Measurements from ENCODE around the gene SLC25A38.

Gene SLC25A38

DNA sequence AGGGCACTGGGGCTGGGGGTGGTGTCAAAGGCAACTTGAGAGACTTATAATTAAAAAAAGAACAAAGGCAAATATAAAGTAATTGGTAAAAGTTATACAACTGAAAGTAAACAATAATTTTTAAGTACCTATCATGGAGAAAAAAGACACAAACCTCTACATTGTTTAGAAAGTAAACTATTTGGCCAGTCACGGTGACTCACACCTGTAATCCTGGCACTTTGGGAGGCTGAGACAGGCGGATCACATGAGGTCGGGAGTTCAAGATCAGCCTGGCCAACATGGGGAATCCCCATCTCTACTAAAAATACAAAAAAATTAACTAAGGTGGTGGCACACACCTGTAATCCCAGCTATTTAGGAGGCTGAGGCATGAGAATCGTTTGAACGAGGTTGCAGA, 49.2 kb downstream of the SLC25A38 start:
- TF ChIP-seq ZFX (IDR thresholded peaks at IDR 0.05): no peak
- TF ChIP-seq, protein P1, sequence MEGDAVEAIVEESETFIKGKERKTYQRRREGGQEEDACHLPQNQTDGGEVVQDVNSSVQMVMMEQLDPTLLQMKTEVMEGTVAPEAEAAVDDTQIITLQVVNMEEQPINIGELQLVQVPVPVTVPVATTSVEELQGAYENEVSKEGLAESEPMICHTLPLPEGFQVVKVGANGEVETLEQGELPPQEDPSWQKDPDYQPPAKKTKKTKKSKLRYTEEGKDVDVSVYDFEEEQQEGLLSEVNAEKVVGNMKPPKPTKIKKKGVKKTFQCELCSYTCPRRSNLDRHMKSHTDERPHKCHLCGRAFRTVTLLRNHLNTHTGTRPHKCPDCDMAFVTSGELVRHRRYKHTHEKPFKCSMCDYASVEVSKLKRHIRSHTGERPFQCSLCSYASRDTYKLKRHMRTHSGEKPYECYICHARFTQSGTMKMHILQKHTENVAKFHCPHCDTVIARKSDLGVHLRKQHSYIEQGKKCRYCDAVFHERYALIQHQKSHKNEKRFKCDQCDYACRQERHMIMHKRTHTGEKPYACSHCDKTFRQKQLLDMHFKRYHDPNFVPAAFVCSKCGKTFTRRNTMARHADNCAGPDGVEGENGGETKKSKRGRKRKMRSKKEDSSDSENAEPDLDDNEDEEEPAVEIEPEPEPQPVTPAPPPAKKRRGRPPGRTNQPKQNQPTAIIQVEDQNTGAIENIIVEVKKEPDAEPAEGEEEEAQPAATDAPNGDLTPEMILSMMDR (conservative IDR thresholded peaks at IDR 0.05): no peak

DNA sequence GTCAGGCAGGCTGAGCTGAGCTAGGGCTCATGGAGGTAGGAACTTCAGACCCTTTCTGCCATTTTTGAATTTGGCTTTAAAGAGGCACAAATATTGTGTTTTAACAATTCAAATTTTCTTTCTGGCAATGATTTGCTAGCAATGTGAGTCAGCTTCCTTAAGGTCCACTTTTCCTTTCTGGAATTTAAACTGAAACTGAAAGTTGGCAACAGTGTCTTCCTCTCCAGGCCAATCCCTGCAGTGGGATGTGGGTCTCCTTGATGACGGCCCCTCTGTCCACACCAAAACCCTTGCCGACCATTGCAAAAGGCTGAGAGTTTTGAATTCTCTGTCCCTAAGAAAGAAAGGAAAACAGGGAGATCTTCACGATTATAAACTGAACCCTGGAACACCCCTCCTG, 50.5 kb downstream of the SLC25A38 start:
- no peak for TF ChIP-seq ZFX (IDR thresholded peaks at IDR 0.05)
- TF ChIP-seq, protein P1 (conservative IDR thresholded peaks at IDR 0.05): no peak
- H3K27ac ChIP-seq: no peak overlapping the region

More for the DNA sequence above, 49.2 kb downstream of the SLC25A38 start:
- no peak overlapping the region for H3K27ac ChIP-seq

DNA sequence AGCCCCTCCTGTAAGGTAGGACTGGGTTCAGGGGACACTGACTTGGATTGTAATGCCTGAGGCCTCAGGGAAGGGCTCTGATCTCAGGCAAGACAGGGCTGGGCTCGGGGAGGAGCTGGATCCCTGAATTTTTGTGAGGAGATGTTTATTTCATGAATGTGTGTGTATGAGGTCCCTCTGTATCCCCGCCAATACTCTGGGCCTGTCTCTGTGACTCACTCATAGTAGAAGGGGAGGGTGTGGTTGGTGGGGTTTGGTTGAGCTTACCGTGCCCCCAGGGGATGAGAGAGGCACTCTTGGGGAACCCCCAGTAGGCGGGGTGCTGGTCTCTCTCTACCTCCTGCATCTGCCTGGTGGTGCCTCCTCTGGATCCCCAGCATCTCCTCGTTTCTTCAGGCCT, 51.4 kb downstream of the SLC25A38 start:
- TF ChIP-seq ZFX (IDR thresholded peaks at IDR 0.05): no peak
- TF ChIP-seq, protein P1 (conservative IDR thresholded peaks at IDR 0.05): no peak
- H3K27ac ChIP-seq: no peak overlapping the region

DNA sequence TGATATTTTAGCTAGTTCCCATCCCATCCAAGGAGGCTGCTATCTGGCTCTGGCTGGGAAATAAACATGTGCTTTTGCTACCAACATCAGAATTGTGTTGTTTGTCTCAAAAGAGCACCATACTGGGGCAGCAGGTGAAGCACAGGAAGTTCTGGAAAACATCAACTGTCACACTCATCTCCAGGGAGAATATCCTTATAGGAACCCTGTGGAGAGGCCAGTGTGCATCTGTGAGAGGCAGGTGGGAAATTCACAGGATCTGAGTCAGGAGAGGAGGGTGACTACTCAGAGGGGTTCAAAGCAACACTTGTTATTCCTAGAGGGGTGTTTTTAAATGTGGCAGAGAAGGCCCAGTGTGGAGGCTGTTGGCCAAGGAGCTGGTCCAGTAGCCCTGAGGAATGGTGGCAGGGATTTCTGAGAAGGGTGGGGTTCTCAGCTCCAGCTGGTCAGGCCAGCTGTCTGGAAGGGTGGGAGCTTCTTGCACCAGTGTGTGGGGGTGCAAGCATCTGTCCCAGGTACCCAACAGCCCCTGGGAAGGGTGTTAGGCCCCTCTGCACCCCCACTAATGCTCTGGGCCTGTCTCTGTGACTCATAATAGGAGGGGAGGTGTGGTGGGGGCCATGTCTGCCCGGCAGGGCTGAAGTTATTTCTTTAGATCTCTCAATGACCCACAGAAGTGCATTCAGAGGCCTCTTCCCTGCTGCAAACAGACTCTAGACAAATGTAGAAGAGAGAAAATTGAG, 52.0 kb downstream of the SLC25A38 start:
- TF ChIP-seq, protein P1 (conservative IDR thresholded peaks at IDR 0.05): no peak
- TF ChIP-seq ZFX (IDR thresholded peaks at IDR 0.05): no peak
- no peak overlapping the region for H3K27ac ChIP-seq

DNA sequence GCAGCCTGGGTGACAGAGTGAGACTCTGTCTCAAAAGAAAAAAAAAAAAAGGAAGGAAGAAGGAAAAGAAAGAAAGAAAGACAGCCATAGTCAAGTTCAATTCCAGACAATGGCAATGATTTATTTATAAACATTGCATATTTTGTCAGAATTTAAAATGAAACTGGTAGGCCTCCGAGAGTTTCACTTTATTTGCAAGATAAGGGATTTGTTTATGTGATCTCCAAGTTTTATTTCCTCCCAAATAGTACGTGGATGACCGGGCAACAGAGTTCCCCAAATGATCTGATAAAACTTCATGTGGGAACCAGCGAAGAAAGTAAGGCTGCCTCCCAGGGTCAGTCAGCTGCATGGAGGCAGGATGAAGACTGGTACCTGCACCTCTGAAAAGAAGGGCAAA, 55.7 kb downstream of the SLC25A38 start:
- TF ChIP-seq, protein P1 (conservative IDR thresholded peaks at IDR 0.05): no peak

DNA sequence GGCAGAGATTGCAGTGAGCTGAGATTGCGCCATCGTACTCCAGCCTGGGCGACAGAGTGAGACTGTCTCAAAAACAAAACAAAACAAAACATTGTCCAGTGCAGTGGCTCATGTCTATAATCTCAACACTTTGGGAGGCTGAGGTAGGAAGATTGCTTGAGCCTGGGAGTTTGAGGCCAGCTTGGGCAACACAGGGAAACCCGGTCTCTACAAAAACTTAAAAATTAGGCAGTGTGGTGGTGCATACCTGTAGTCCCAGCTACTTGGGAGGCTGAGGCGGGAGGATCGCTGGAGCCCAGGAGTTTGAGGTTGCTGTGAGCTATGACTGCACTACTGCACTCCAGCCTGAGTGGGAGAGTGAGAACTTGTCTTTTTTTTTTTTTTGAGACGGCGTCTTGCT, 57.1 kb downstream of the SLC25A38 start:
- TF ChIP-seq ZFX (IDR thresholded peaks at IDR 0.05): no peak
- TF ChIP-seq, protein P1 (conservative IDR thresholded peaks at IDR 0.05): no peak
- no peak overlapping the region for H3K27ac ChIP-seq

More for the DNA sequence above, 55.7 kb downstream of the SLC25A38 start:
- H3K27ac ChIP-seq: no peak overlapping the region

DNA sequence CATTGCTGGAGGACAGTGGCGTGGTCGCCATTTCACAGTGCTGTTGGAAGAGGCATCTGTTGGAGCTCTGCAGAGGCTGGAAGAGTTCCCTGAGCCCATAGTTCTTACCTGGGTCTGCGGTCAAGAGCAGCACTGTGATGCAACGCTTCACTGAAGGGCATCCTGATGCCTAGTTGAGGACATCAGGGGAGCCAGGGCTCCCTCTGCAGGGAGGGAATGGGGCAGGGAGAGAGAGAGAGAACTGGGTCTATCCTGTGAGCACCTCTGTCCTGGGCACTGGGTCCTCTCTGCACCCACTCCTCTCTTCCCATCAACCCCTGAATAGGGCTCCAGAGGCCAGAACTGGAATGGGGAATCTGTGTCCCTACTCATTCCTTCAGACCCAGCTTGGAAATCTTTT, 60.4 kb downstream of the SLC25A38 start:
- TF ChIP-seq, protein P1 (conservative IDR thresholded peaks at IDR 0.05): no peak; the same call in none of the 2 replicates
- TF ChIP-seq ZFX (IDR thresholded peaks at IDR 0.05): no peak

More for the DNA sequence above, 60.4 kb downstream of the SLC25A38 start:
- no peak overlapping the region for H3K27ac ChIP-seq

Data from C4-2B (cell line).